ACC112 (cell line): ENCODE data around the gene KLHL29.

ENCODE experiments used
- H2AFZ ChIP-seq: fragments of 200-600 bp; sonication (generic); one replicate; pipeline ENCODE4 v1.6.0; 2017; ENCODE audit warnings: antibody characterized with exemption, low read length; ENCODE audit not compliant: unreplicated experiment
- H3K27ac ChIP-seq: fragments of 200-600 bp; sonication (generic); 2 replicates; pipeline ENCODE4 v1.5.1; 2014; ENCODE audit warnings: low read depth, mild to moderate bottlenecking, antibody characterized with exemption, low read length, moderate library complexity
- H3K27me3 ChIP-seq: fragments of 200-600 bp; sonication (generic); 2 replicates; pipeline ENCODE4 v1.6.1; 2014; ENCODE audit warnings: mild to moderate bottlenecking, antibody characterized with exemption, low read length, moderate library complexity, mixed read lengths; ENCODE audit not compliant: insufficient read depth
- H3K36me3 ChIP-seq: fragments of 200-600 bp; sonication (generic); 2 replicates; pipeline ENCODE4 v1.6.1; 2016; ENCODE audit warnings: mild to moderate bottlenecking, antibody characterized with exemption, low read length, moderate library complexity, mixed read lengths; ENCODE audit not compliant: insufficient read depth
- H3K4me1 ChIP-seq: fragments of 200-600 bp; sonication (generic); one replicate; pipeline ENCODE4 v1.6.1; 2016; ENCODE audit warnings: low read length, mixed read lengths; ENCODE audit not compliant: insufficient read depth, unreplicated experiment, control insufficient read depth
- H3K4me3 ChIP-seq: fragments of 200-600 bp; sonication (generic); 2 replicates; pipeline ENCODE4 v1.5.1; 2014; ENCODE audit warnings: mild to moderate bottlenecking, low read depth, low read length
- H3K79me2 ChIP-seq: fragments of 200-600 bp; sonication (generic); one replicate; pipeline ENCODE4 v1.6.0; 2016; ENCODE audit warnings: low read length; ENCODE audit not compliant: control insufficient read depth, unreplicated experiment, insufficient read depth

Gene KLHL29

GRCh38 chr2:23512778-23513177, 127.8 kb downstream of the KLHL29 start:
- no peak overlapping the region for H3K4me3 ChIP-seq
- H3K79me2 ChIP-seq, result peaks cover 7% of the 10 kb centered on the region
- H3K36me3 ChIP-seq, result no peaks in the 10 kb centered on the region
- peaks cover 7% of the 10 kb centered on the region for H3K4me1 ChIP-seq
- H2AFZ ChIP-seq, result no peak overlapping the region
- no peaks in the 10 kb centered on the region for H3K27me3 ChIP-seq
- H3K27ac ChIP-seq, result no peak overlapping the region

- H3K4me3 ChIP-seq, result no peak overlapping the region
- peaks cover 7% of the 10 kb centered on the region for H3K79me2 ChIP-seq
- H2AFZ ChIP-seq, result no peak overlapping the region
- H3K27ac ChIP-seq, result no peak overlapping the region
- no peaks in the 10 kb centered on the region for H3K36me3 ChIP-seq
- H3K27me3 ChIP-seq, result no peaks in the 10 kb centered on the region
- H3K4me1 ChIP-seq, result peaks cover 1% of the 10 kb centered on the region
Measured at GRCh38 chr2:23513245-23513871, 128.4 kb downstream of the KLHL29 start.

DNA sequence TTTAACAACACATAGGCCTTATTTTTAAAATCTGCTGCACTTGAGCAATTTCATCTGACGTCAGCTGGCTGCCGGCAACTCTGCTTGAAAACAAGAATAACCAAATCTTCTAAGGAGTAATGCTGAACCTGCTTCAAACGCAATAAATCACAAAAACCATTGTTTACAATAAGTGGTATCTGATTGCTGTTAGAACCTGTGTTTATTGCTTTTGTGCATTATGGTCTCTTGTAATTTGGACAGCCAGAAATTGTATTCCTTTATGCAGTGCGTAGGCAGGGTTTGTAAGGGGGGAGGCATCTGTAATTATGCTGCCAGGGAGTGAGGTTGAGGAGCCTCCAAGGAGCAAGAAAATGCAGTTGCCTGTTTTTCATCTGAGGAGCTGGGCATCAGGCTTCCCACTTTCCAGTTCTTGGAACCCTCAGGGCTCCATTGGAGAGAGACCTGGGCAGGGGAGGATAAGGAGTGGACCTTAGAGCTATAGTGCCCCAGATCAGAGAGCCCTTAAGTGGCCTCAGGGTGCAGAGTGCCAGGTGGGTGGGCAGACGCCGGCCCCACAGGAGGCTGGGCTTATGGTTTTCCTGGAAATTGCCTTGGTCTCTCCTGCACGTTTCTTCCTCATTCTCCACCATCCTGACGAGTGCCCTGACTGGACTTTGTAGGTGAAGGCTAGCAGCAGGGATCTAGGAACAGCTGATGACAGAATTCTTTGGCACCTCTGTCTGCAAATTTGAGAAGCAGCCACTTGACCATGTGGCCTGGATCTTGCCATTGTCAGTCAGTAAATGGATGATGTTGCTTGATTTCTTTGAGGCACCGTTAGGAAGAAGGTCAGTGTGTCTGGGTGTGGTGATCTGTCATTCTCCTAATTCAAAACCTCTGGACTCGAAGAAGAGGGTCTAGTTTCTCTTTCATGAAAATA, 129.2 kb downstream of the KLHL29 start:
- Histone ChIP-seq H3K27me3 (no peaks in the 10 kb centered on the region), H3K36me3 (no peaks in the 10 kb centered on the region), H2AFZ (no peak overlapping the region), H3K4me1 (no peaks in the 10 kb centered on the region), H3K27ac (no peak overlapping the region), H3K79me2 (peaks cover 4% of the 10 kb centered on the region), H3K4me3 (no peak overlapping the region)

DNA sequence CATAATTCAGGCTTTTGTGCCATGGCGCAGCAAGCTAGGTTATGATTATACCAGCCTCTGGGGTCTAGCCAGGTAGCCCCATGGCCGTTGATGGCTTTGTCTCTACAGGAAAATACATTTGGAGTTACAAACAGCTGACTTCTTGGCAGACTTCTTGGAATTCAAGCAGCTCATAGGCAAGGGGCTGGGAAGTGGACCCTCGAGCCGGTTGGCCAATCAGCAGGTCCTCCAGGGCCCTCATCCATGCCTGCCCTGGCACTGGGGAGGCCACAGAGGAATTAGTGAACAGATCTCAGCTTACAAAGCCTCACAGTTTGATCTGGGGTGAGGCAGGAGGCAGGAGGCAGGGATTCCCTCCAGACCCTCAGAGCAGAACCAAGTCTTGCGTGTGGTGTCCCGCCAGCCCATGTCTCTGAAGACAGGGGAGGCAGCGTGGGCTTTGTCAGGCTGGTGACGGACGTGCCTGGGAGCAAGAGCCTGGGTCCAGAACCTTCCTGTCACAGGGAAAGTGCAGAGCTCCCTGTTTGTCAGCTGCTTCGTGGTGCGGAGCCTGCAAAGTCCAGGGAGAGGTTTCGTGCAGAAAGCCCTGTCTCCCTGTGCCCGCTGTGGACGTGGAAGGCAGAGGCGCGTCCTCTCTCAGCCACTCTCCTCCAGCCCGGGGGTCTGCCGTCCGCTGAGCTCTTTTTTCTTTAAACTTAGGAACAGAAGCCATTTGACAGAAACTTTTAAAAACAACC, 131.7 kb downstream of the KLHL29 start:
- Histone ChIP-seq H3K4me1 (peaks cover 2% of the 10 kb centered on the region), H3K36me3 (no peaks in the 10 kb centered on the region), H3K79me2 (peaks cover 3% of the 10 kb centered on the region), H3K4me3 (no peak overlapping the region), H3K27me3 (no peaks in the 10 kb centered on the region), H2AFZ (no peak overlapping the region), H3K27ac (no peak overlapping the region)

GRCh38 chr2:23518481-23519333, 133.7 kb downstream of the KLHL29 start:
- no peaks in the 10 kb centered on the region for H3K36me3 ChIP-seq
- no peaks in the 10 kb centered on the region for H3K27me3 ChIP-seq
- peaks cover 7% of the 10 kb centered on the region for H3K4me1 ChIP-seq
- H2AFZ ChIP-seq, result no peak overlapping the region
- peaks cover 3% of the 10 kb centered on the region for H3K79me2 ChIP-seq
- H3K27ac ChIP-seq, result no peak overlapping the region
- no peak overlapping the region for H3K4me3 ChIP-seq

- Histone ChIP-seq H3K36me3 (no peaks in the 10 kb centered on the region), H3K27me3 (no peaks in the 10 kb centered on the region), H3K4me1 (peaks cover 13% of the 10 kb centered on the region), H3K79me2 (peaks cover 3% of the 10 kb centered on the region), H3K4me3 (no peak overlapping the region), H2AFZ (no peak overlapping the region), H3K27ac (no peak overlapping the region)
Measured at GRCh38 chr2:23519334-23519651, 134.3 kb downstream of the KLHL29 start.

DNA sequence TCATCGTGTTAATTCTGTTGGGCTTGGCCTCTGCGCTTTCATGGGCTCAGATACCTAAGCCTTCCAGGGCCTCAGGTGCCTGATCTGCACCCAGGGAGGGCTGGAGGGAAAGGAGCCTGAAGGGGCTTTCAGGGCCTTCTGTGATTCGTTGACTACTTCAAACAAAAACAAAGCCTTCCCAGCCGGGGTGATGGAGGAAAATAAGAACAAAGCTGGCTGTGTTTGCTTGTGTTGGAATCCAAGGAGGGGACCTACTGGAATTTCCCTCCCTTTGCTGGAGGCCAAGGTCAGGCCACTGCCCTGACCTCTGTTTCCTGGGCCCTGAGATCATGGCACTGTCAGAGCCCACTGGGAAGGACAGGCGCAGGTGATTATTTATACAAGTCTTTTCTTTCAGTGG, 135.3 kb downstream of the KLHL29 start:
- Histone ChIP-seq H3K27ac (no peak overlapping the region), H3K4me1 (peaks cover 23% of the 10 kb centered on the region), H3K36me3 (no peaks in the 10 kb centered on the region), H3K4me3 (no peak overlapping the region), H2AFZ (no peak overlapping the region), H3K79me2 (no peaks in the 10 kb centered on the region), H3K27me3 (no peaks in the 10 kb centered on the region)

DNA sequence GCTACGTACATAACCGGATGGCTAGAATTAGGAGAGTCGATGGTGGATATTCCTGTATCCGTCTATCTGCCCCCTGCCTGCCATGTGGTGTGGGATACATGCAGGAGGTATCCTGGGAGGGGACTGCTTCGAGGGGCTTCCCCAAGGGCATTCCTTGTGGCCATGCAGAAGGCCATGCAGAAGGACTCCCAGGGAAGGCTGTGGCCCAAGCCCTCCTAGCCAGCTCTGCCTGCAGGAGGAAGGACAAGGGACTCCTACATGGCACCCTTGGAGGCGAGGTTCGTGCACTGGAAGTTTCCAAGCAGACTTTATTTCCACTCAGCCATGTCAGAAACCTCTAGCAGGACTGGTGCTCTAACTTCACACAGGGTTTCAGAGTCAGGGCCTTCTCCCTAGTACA, 136.1 kb downstream of the KLHL29 start:
- no peaks in the 10 kb centered on the region for H3K27me3 ChIP-seq
- peaks cover 25% of the 10 kb centered on the region for H3K4me1 ChIP-seq
- H3K27ac ChIP-seq, result no peak overlapping the region
- no peak overlapping the region for H2AFZ ChIP-seq
- H3K4me3 ChIP-seq, result no peak overlapping the region
- H3K79me2 ChIP-seq, result no peaks in the 10 kb centered on the region
- H3K36me3 ChIP-seq, result no peaks in the 10 kb centered on the region

DNA sequence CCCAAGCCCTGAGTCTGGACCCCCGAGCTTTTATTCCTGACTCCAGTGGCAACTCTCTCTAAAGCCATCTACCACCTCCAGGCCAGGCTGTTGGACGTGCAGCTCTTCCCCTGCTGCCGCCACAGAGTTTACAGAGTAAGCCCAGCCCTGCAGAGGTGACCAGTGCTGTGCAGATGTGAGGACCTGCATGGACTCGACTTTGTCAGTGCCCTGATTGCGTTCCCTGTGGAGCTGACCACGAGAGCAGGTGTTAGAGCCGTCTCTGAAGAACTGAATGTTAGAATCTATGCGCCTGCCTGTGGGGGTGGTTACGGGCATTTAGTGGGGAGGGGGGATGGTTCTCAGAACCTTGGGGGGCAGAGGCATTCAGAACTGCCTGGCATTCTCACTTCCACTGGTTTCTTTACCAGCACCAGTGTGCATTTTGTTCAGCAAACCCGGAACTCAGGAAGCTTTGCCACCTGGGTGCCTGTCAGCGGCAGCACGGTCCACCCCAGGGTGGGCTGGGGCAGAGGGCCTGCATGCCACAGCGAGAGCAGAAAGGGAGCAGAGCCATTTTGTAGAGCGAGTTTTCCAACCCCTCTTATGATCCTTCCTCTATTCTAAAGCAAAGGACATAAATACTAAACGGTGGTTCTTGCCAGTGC, 137.9 kb downstream of the KLHL29 start:
- Histone ChIP-seq H3K27me3 (no peaks in the 10 kb centered on the region), H3K36me3 (no peaks in the 10 kb centered on the region), H3K79me2 (no peaks in the 10 kb centered on the region), H3K27ac (no peak overlapping the region), H3K4me3 (no peak overlapping the region), H3K4me1 (peaks cover 25% of the 10 kb centered on the region), H2AFZ (no peak overlapping the region)
